MM.1S (cell line): ENCODE measurements around the gene TMEM97.

Source experiments
- CTCF ChIP-seq: fragments of 300-600 bp; sonication (generic); IDR thresholded peaks from 2 replicates; pipeline ENCODE4 v1.5.1; 2016; ENCODE audit warnings: antibody characterized with exemption, low read length, mixed read lengths
- EZH2 ChIP-seq: fragments of 300-600 bp; sonication (generic); optimal IDR thresholded peaks from 2 replicates; pipeline ENCODE3; 2017; ENCODE audit warnings: low read depth, mild to moderate bottlenecking, antibody characterized with exemption, low read length, mixed read lengths

GRCh38 chr17:28327031-28327607, 8.1 kb downstream of the TMEM97 start:
- TF ChIP-seq CTCF (no peak), EZH2 (no peak)
